ENCODE results near the gene MSH3.

DNA sequence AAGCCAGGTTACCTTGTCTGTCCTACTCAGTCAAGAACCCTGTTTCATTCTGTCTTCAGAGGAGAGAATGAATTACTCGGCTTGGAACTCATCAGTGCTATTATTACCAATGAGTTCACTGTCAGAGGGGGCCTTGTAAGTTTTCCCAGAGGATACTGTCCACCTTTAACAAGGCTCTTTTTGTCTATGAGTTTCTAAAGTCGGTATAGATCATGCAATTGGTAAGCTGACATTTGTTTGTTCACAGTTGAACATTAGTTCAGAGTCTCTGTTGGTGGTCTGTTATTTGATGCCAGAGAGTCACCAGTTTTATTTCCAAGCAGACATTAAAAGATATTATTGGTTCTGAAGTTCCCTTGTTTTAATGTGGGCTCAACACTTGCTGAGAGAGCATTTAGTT, 58.5 kb downstream of the MSH3 start:
- TF ChIP-seq, protein P1, sequence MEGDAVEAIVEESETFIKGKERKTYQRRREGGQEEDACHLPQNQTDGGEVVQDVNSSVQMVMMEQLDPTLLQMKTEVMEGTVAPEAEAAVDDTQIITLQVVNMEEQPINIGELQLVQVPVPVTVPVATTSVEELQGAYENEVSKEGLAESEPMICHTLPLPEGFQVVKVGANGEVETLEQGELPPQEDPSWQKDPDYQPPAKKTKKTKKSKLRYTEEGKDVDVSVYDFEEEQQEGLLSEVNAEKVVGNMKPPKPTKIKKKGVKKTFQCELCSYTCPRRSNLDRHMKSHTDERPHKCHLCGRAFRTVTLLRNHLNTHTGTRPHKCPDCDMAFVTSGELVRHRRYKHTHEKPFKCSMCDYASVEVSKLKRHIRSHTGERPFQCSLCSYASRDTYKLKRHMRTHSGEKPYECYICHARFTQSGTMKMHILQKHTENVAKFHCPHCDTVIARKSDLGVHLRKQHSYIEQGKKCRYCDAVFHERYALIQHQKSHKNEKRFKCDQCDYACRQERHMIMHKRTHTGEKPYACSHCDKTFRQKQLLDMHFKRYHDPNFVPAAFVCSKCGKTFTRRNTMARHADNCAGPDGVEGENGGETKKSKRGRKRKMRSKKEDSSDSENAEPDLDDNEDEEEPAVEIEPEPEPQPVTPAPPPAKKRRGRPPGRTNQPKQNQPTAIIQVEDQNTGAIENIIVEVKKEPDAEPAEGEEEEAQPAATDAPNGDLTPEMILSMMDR (IDR thresholded peaks at IDR 0.05; ENCODE audit: insufficient read depth, low read depth, low read length): no peak
- no peak for TF ChIP-seq EZH2 (IDR thresholded peaks at IDR 0.05; ENCODE audit: insufficient read depth, low read length)
